Central memory CD4-positive, alpha-beta T cell (primary cell): ENCODE measurements around the gene NAT9.
A peak's percentile ranks its signal among the peaks of the same experiment; 100 is the strongest.

Experiments
- DNase-seq: peaks from one replicate; pipeline ENCODE4 v3.0.0; 2022
- total RNA-seq, 3 experiments: gene quantifications; one replicate each; lab custom pipeline; 2026; lab: John Stamatoyannopoulos, UW

The NAT9 gene
- total RNA-seq, result 29.9 to 48.2 (median 38.1) reads per million in 3 experiments

DNA sequence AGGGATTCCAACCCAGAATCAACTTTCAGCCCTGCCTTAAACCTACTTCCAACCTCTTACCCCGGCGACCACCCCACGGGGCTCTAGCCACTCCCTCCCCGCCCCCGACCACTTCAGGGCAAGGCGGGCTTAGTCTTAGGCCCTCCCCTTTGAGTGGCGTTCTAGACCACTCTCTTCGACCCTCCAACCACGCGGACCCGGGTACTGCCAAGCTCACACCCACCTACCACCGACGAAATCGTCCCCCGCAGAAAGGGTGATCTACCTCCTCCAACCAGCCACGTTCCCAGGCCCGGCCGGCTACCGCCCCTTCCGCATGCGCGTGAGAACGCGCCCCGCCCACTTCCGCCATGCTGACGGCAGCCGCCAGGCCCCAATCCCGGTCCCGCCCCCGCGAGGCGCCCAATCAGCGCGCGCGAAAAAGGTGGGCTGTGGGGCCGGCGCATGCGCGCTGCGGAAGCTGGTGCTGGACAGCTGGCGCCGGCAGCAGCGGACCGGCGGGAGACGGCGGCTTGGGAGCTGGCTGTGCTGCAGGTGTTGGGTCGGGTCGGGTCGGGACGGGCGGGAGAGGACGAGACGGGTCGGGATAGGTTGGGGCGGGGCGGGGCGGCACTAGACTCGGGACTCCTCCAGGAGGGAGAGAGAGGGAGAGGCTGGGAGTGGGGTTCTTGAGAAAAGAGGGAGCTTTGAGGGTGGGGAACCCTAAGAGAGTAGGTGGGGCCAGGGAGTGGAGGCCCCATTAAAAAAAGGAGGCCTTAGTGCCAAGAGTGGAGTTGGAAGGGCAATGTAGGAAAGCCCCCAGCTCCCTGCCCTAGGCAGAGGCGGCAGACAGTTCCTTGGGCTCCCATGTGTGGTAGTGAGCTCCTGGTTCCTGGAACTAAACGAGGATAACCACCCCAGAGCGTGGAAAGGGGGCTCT lies at the start of gene NAT9:
TSS of gene NAT9 (minus strand) at position 302 of the 919 bp plus-strand sequence. CDS start 647 bp downstream, outside the sequence.
- peak; percentile 97 for DNase-seq

DNA sequence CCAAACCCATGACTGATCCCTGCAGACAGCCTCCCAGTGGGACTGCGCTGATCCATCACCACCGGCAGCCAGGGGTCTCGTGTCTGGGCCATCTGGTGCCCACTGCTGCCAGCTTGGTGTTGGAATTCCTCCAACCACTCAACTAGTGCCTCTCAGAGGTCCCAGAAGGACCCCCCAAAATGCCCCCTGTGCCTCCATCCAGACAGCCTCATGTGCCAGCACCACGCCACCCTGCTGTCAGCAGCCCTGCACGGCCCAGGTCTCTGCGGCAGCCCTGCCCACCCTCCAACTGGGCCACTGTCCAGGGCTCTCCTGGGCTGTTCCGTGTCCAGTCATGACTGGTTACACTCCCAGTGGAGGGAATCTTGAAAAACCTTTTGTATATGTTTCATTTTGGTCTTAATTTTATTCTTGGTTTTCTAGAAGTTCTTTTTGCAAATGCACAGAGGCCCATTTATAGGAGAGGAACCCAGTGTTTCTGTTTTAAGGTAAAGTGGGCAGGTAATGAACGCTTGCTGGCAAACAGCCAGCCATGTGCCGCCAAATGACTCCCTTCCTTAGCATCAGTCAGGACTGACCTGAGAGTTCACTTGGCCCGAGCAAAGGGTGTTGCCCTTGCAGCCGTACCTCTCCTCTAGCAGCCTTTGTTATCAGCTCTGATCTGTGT lies 48.9 kb upstream of the NAT9 start:
- no peak for DNase-seq

- DNase-seq, result no peak
These were observed 46.8 kb upstream of the NAT9 start for GRCh38 chr17:74822939-74823367.

- DNase-seq, result no peak
These were observed 46.3 kb upstream of the NAT9 start for GRCh38 chr17:74822335-74822938.

DNA sequence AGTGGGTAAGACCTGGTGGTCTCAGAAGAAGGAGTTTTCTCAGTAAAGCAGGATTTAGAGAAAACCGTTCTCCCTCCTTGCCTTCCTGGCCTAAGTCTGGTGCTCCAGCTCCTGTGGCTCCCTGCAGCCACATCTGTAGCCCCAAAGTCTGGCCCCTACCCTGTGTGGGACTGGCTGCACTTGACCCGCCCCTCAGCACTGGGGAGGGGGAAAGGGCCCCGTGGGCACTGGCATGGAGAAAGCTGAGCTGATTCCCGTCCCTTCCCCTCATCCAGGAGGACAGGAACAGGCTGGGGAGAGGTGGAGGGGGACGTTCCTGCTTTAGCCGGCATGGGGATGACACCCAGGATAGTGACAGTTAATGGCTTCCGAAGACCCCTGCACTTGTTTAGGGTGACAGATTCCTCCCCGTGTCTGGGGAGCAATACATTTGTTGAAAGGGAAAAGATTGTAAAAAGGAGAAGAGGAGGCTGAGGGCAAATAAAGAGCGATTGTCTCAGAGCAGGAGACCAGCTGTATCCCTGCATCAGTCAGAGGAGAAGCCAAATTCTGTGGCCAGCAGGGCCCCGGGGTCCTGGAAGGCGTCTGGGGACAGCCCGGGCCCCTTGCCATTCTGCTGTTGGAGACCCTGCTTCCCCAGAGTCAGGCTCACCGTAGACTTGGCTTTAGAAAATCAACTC lies 45.6 kb upstream of the NAT9 start:
- no peak for DNase-seq

GRCh38 chr17:74819801-74820436 lies 43.8 kb upstream of the NAT9 start:
- DNase-seq, result no peak

DNA sequence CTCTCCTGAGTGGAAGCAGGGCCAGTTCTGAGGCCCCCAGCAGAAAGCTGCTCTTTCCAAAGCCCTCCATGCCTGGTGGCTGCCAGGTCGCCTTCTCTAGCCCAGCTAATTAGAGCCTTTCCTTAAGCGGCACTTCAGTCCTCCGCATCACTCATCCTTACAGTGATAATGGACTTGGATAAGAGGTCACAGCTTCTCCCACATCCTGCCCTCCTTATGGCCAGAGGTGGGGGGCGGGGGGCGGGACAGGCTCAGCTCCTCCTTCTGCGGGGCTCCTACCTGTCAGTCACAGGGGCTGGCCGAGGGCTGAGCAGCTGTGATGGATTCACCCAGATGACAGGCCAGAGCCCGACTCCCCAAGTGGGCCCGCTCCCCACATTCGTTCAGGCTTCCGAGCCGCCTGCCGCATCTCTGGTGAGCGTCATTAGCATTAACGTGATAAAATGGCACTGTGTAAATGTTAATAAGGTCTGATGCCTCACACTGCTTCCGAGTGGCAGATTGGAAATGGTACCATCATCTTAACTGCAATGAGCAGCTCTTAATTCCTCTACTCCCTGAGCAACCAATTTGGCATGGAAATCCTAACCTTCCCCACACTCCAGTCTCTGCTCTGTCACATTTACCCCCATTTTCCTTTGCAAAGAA lies 42.3 kb upstream of the NAT9 start:
- DNase-seq, result no peak

- no peak for DNase-seq
These were observed 40.9 kb upstream of the NAT9 start for GRCh38 chr17:74816905-74817620.

GRCh38 chr17:74815550-74816370 lies 39.6 kb upstream of the NAT9 start:
- no peak for DNase-seq

DNA sequence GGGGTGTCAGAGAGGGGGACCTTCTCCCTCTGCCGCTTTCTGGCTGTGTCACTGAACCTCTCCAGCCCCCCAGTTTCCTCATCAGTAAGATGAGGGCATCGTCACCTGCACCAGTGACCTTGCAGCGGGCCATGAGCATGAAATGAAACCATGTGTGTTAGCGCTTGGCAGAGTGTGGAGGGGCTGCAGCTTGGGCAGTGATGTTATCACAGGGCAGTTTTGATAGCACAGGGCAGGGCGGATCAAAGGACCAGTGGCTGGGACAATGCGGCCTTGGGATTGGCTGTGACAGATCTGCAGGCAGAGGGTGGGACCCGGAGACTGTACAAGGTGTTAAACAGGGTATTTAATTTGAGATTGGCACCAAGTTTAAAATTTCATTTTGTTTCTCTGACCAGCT lies 38.9 kb upstream of the NAT9 start:
- no peak for DNase-seq

DNA sequence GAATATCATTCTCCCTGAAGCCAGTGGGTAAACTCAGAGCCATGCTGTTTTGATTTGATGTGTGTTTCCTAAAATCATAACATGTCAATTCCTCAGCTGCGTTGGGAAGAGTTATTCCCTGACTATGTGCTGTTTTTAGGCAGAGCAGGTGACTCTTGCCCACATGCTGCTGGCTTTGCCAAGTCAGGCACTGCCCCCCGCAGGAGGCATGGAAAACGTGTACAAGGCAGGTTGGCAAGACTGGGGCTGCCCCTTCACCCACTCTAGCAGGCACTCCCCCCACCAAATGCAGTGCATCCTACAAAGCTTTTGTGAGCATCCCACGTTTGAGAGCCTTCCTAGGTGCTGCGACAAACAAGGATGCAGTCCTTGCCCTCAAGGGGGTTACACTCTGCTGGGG lies 38.3 kb upstream of the NAT9 start:
- DNase-seq, result no peak

DNA sequence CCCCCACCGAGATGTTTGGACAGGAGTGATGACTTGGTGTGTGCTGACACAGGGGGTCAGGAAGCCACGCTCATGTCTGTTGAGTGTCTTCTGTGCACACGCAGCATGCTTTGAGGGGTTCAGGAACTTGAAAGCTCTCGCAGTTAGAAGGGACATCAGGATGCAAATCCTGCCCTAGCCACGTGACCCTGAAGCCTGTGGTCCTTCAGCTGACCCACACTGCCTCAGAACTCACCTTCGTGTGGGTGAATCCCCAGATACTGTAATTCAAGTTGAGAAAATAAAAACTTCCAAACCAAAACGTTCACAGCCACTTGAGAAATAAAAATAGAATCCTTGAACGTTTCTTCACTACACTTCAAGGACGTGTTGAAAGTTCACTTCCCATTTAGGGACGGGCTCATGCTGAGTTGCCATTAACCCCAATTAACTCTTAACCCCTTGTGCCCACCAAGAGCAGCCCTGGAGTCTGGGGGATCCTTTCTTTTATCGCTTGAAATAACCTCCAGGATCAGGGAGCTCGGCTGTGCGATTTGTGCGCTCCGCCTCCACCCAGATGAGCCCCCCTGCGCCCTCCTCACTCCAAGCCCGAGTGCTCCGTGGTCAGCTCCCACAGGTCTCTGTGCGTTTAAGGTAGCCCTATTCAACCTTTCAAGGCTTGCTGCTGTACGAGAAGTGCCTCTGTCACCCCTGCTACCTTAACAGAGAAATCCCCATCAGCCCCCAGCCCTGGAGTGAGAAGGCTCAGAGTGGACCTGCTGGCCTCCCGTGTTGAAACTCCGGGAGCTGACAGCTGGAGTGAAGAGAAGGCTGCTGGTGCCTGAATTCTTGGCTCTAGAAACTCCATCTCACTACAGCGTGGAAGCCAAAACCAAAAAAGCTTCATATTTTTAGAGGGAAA lies 36.2 kb upstream of the NAT9 start:
- no peak for DNase-seq

DNA sequence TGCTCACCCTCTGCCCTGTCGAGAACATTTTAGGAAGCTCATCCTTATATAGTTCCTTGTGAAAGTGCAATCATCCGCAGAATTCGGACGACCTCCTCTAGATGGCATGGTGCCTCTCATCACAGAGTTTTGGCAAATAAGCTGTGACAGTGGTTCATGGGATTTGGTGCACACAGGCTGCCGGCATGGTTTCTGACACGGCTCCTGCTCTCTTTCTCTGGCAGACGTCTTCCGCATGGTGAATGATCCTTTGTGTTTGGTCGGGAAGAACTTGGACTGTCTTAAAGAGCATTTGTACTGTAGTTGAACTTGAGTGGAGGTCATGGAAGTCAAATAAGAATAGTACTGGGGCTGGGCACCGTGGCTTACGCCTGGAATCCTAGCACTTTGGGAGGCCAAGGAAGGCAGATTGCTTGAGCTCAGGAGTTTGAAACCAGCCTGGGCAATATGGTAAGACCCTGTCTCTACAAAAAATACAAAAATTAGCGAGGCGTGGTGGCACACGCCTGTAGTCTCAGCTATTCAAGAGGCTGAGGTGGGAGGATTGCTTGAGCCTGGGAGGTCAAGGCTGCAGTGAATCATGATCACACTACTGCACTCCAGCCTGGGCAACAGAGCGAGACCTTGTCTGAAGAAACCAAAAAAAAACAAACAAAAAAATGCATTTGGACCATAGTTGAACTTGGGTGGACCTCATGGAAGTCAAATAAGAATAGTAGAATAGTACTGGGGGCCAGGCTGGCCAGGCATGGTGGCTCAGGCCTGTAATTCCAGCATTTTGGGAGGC lies 34.7 kb upstream of the NAT9 start:
- DNase-seq, result no peak

DNA sequence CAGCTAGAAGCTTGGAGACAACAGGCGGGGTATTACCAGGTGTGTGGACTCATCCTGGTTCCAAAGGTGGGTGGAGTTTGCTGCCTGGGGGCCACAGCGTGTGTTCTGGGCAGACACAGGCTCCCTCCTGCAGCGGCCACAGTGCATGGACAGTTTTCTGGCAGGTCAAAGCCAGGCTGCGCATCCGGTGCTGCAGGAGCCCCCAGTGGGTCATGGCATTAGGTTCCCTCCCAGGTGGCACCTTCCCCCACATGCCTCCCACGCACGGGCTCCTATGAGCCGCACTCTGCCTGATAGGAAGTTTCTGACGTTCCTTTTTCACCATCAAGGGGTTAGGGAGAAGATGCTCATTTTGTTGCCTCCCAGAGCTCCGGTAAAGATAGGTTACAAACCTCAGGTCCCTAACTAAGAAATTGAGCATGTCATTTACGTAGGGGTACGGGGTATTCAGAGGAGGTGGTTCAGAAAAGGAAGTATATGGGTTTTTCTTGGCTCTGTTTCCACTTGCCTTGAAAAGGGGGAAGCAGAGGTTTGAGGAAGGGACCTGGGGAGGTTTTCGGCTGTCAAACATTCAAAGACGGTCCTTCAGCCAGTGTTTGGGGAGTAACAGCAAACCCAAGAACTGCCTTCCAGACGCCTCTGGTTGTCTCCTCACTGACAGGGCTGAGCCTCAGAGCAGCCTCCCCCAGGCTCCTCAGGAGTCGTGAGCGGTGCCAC lies 32.7 kb upstream of the NAT9 start:
- DNase-seq, result no peak

DNA sequence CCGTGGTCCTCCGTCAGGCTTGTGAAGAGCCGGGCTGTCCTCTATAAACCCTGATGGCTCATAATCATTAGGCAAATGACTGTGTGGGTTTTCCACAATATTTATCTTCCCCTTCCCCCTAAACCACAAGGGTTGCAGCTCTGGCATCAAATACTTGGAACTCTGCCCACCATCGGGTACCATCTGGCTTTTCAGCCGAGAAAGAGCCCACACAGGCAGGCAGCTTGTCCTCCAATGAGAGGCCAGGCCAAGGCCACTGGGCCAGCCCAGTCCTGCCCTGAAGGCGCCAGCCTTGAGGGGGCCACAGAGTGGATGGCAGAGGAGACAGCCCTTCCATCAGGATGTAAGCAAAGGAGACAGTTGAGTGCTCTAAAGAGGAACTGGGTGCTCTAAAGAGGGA lies 31.8 kb upstream of the NAT9 start:
- no peak for DNase-seq

- no peak for DNase-seq
These were observed 31.3 kb upstream of the NAT9 start for GRCh38 chr17:74807441-74807840.

DNA sequence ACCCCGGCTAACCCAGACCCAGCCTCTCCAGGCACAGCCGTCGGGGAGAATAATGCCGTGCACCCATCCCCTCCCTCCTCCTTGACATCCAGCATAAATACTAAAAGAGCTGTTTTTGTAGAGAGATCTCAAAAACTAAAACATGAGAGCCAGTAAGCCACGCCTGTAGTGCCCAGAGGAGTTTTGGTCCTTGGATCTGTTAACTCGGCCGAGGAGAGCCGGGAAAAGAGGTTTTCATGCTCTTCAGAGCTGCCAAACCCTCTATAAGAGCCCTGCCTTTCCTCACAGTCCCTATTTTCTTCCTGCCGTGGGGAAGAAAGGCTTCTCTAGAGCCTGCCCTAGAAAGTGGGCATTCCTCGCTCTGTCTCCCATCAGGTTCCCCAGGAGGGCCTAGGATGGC lies 30.2 kb upstream of the NAT9 start:
- no peak for DNase-seq

DNA sequence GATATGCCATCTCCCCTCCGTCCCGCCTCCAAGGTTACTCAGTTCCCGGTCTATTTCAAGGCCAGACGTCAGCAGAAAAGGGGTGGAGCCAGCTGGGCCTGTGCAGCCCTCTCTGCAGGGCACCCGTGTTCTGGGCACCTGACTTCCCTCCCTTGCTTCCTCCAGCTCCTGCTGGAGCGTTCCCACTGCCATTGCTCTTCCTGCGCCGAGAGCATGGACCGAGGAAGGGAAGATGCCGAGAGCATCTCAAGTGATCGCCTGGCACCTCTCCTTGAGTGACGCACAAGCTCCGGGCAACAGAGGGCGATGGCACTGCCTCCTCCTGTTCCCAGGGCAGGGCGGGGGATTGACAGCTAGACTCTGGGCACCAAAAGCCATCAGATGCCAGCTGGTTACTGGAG lies 29.4 kb upstream of the NAT9 start:
- DNase-seq, result no peak
